Frontal cortex (tissue), 4 donors: Measurements from ENCODE around the gene ZBTB43. TPM values are rescaled to one million over a fixed set of nuclear protein-coding genes. Genes with fewer than 3 reads are reported as not detected.
"Not testable (repeated sequence)": the region's sequence is repeated elsewhere in the genome, so short reads cannot be mapped to it uniquely, and the experiment has no call there.

Experiments
- DNase-seq, 2 donors: peaks; one replicate each; pipeline ENCODE4 v3.0.0; 2012; ENCODE audit warnings: low spot score in 2 of 2
- FAIRE-seq: peaks from 2 replicates; lab custom pipeline; 2012; peaks lifted over from hg19 to GRCh38; lab: Jason Lieb, UNC
- total RNA-seq: library from RNA; depleted of rRNA; stranded (reverse); fragments of >200 nt; gene quantifications from one replicate; pipeline ENCODE4 v1.2.3, GENCODE V29; 2014
- donor health status: control.
- donor health status: control.
- donor health status: control.

The ZBTB43 gene, protein sequence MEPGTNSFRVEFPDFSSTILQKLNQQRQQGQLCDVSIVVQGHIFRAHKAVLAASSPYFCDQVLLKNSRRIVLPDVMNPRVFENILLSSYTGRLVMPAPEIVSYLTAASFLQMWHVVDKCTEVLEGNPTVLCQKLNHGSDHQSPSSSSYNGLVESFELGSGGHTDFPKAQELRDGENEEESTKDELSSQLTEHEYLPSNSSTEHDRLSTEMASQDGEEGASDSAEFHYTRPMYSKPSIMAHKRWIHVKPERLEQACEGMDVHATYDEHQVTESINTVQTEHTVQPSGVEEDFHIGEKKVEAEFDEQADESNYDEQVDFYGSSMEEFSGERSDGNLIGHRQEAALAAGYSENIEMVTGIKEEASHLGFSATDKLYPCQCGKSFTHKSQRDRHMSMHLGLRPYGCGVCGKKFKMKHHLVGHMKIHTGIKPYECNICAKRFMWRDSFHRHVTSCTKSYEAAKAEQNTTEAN
- 19.6 TPM for total RNA-seq

DNA sequence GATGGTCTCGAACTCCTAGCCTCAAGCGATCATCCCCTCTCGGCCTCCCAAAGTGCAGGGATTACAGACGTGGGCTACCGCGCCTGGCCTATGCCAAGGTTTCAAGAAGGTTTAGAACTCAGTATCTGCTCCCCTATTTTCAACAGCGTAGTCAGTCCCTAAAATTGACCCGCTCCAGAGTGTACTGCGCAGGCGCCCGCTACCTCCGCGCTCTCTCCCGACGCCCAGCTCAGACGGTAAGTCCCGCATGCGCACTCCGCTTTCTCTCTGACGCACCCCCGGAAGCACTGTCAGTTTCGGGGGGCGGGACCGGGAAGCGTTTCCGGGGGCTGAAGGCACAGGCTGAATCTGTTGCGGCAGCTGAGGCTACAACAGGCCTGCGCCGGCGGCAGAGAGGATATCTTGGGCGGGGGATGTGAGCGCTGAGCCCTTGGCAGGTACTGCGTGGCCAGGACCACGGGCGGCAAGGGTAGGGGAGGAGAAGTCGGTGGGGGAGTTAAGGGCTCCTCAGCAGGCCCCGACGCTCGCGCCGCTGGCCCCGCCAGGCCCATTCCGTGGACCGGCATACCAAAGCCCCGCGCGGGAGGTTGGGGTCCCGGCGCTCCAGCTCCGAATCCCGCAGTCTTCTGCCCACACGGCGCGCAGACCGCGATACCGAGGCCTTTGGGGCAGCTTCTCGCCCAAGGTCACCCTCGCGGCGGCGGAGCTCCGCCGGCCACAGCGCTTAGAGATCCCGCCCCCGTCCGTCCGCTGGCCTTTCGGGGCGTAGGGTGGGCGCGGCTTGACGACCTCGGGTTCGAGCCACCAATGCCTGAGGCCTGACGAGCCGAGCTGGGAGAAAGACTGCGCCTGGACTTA lies at the start of gene ZBTB43:
TSS of gene ZBTB43 (plus strand) at position 345 of the 858 bp plus-strand sequence. CDS start 27,470 bp downstream, outside the sequence.
- DNase-seq (peak; percentile 84 to 93), FAIRE-seq (no peak)

DNA sequence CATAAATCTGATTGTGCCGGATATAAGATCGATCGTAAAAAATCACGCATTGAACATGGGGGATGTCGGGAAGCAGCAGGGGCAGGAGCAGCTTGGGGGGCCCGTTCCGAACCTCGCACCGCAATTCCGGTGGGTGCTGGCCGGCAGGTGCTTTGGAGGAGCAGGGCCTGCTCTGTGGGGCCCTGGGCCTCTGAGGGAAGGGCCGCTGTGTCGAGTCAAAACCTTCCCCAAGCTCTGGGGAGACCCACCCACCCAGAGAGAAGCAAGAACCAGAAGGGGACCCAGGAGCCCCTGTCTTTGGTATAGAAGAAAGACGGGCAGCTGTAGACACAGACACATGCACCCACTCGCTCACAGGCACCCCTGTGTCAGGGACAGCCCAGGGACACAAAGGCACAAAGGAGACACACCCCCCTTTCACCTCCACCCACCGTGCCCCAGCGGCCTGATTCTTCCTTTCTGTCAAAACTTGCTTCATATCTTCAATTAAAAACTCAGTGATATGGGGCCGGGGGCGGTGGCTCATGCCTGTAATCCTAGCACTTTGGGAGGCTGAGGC lies 49.4 kb upstream of the ZBTB43 start:
- no peak for DNase-seq
- FAIRE-seq: no peak

DNA sequence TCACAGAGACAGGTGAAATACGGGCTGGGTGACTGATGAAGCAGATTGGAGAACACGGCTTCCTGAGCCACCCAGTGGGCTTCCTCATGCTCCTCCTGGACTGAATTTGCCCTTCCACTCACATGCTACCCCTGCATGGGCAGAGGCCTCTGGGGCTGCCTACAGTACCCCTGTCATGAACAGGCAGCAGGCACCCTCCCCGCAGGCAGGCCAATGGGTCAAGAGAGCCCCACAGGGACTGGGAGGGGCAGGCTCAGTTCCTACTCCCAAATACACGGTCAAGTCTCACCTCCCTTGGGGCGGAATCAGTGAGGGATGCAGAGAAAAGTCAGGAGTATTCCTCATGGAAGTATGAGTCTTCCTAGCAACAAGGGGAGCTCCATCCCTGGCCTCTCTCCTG lies 48.6 kb upstream of the ZBTB43 start:
- FAIRE-seq: no peak
- DNase-seq: no peak

DNA sequence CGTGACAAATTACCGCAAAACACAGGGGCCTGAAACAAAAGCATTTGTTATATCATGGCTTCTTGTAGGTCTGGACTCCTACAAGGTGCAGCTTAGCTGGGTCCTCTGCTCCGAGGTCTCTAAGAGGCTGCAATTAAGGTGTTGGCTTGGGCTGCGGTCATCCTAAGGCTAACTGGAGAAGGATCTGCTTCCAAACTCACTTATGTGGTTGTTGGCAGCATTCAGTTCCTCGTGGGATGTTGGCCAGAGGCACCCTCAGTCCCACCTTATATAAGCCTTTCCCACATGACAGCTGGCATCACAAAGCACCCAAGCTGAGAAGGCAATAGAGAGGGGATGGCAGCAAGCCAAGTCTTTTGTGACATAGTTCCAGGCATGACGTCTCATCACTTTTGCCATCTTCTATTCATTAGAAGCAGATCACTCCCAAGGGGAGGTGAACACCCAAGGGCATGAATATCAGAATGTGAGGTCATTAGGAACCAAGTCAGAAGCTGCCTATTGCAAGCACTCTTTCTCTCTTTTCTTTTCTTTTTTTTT lies 47.9 kb upstream of the ZBTB43 start:
- no peak for DNase-seq
- no peak for FAIRE-seq

DNA sequence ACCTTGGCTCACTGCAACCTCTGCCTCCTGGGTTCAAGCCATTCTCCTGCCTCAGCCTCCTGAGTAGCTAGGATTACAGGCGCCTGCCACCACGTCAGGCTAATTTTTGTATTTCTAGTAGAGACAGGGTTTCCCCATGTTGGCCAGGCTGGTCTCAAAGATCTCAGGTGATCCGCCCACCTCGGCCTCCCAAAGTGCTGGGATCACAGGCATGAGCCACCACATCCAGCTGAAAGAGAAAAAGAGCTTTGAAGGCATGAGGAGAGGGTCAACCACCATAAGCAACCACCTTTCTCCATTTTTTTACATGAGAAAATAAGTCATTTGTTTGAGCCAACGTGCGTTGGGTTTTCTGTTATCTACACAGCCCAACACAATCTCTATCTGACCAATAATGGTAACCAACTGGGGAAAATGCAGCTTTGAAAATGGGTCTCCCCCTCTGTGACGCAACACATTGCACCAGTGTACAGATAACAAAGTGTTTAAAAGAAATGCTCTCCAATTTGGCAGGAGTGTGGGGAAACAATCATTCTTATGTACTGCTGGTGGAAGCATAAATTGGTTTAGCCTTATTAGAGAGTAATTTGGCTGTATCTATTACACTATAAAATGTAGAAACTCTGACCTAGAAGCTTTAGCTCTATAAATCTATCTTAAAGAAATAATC lies 45.8 kb upstream of the ZBTB43 start:
- FAIRE-seq (no peak), DNase-seq (no peak)

DNA sequence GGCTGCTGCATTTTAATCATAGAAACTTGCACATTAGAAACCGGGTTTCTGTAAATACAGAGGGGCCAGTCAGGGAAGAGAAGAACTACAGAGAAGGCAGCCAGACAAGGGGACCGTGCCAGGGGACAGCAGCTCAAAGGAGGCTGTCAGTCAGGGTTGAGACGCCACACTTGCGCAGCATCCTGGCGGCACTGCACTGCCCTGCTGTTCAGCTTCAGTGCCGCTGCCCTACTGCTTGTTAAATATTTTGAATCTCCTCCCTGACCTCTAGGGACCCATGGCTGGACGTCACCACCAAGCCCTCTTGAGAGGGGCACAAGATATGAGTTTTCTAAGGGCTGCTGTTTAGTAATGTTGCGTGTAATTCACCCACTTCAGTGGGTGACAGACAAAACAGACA lies 43.6 kb upstream of the ZBTB43 start:
- DNase-seq (no peak), FAIRE-seq (no peak)

DNA sequence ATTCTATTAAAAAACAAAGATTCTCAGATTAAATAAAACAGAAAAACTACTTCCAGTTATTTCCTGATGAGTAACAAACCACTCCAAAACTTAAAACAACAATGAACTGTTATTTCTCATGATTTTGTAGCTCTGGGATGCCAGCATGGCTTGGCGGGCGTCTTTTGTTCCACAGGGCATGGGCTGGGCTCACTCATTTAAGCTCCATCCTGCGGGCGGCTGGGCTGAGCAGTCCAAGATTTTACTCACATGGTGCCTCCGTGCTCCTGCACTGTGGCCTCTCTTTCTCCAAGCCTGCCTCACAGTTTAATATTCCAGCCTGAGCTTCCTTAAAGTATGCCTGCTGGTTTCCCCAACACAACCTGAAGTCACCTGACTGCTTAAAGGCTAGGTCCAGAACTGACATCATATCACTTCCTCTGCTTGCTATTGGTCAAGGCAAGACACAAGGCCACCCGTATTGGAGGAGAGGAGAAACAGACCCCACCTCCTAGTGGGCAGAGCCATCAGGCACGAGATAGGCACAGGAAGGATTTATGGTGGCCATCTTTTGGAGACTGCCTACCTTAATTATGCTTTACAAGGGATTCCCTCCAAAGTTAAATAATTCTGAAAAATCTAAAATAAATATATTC lies 41.6 kb upstream of the ZBTB43 start:
- FAIRE-seq (no peak), DNase-seq (no peak)

DNA sequence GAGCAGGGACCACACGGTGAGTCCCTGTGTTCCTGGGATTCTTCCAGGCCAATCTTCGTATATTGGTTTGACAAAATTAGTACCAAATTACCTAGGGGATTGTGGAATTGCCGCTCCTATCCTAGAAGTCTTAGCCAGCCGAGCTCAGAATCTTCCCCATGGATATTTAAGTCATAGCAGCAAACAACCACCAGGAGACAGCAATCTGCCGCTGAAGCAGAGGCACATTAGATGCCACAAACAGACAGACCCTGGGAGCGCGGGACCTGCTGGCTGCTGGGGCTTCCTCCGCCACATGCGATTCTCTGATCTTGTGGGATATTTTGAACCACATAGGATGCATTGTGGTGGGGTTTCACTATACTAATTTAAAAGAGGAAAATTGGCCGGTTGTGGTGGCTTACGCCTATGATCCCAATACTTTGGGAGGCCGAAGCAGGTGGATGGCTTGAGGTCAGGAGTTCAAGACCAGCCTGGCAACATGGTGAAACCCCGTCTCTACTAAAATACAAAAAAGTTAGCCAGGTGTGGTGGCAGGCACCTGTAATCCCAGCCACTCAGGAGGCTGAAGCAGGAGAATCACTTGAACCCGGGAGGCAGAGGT lies 31.7 kb upstream of the ZBTB43 start:
- no peak for DNase-seq
- FAIRE-seq: no peak

DNA sequence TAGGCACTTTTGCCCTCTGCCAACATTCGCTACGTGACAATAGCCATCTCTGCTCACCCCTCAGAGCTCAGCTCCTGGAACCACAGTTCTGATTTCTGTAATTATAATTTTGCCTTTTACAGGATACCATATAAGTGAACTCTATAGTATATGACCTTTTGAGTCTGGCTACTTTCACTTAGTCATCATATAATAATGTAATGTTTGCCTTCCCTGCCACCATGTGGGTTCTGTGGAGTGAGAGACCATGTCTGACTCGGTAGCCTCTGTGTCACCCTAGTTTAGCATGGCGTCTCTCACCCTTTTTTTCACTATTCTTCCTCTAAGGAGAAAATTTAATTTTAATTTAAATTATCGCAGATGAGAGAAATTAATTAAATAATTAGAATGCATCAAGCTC lies 28.9 kb upstream of the ZBTB43 start:
- no peak for DNase-seq
- no peak for FAIRE-seq

DNA sequence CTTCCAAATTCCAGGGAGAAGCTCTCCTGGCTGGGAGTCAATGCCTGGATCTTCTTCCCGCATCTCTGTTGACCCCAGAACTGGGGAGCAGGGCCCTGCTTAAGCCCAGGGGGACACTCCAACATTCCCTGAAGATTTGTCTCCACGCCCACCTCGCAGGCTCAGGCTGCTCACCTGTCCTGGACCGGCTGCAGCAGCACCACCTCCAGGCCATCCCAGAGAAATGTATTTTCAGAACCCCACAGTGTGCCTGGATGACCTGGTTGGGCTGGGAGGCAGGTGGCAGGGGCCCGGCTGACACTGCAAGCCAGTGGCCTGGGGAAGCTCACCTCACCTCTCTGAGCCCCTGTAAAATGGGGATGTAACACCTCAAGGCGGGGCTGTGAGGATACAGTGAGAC lies 27.1 kb upstream of the ZBTB43 start:
- DNase-seq (no peak), FAIRE-seq (no peak)

DNA sequence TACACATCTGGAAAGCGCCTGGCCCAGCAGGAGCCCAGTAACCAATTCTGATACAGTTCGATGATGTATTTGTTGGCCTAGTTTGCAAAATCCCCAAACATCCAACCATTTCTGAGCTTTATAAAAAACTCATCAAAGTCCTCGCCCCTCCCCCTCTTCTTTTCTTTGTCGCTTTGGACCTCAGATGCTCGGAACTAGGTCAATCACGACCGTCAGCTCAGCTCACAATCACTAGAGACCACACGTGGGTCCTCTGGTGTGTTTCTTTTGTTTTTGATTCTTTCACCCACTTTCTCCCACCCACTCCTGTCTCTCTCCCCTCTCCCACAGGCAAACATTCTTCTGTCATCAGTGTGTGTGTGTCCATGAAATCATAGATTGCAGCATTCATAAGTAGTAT lies 26.7 kb upstream of the ZBTB43 start:
- no peak for FAIRE-seq

DNA sequence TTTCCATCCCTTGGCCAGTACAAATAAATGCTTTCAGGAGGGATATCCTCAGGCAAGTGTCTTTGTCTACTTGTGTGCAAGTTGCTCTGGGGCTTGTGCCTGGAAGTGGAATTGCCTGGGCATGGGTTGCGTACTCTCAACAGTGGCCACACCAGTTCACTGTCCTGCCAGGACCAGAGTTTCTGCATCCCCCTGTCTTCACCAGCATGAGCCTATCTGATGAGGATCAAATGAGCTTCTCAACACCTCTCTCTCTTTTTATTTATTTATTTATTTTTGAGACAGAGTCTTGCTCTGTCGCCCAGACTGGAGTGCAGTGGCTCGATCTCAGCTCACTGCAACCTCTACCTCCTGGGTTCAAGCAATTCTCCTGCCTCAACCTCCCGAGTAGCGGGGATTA lies 26.1 kb upstream of the ZBTB43 start:
- not testable (repeated sequence) for FAIRE-seq, DNase-seq

More for the DNA sequence above, 26.7 kb upstream of the ZBTB43 start:
- no peak for DNase-seq

DNA sequence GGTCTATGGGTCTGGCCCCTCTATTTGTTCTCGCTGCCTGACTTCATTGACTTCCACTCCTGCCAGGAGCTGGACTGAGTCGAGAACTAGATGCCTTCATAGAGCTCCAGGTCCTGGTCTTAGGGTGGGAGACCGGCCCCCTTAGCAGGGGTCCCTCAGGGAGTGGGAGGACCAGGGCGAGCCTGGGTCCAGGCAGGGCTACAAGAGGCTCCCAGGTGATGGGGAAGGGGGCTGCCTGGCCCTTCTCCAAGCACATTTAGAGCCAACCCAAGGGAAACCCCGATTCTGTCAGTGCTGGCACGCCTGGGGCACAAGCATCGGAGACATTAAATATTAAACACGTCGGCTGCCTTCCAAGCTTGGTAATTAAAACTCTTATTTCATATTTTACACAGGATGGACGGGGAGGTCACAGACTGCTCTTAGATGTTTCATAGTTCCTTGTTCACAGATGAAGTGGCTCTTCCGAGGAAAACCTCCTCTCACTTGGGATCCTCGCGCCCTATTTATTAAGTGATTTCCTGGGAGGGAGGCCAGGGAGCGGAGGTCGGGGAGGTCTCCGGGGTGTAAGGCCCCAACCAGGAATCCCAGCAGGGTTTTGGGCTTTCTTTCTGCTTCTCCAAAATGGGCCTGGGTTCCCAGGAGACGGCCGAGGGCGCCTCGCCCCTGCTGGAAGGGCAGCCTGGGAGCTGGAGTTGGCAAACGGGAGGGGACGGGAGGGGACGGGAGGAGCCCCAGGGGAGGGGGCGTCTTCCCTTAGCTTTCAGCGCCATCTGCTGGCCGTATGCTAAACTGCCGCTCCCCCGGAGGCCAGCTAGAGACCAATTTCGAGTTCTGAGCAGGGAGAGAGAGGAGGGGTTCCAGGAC lies 23.4 kb upstream of the ZBTB43 start:
- DNase-seq (peak; percentile 46 to 79), FAIRE-seq (no peak)

DNA sequence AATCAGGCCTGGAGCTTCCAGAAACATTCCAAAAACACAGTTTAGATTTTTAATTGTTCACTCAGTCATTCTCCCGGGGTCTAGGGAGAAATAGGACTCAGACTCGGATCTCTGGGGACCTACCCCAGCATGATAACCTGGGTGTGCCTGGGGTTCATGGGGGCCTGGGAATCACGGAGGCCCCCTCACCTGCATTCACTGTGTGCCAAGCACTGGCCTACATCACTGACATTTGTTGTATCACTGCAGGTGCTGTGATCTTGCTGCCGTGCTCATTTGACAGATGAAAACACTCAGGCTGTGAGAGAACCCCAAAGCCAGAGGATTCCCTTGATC lies 22.8 kb upstream of the ZBTB43 start:
- no peak for FAIRE-seq
- DNase-seq: no peak

DNA sequence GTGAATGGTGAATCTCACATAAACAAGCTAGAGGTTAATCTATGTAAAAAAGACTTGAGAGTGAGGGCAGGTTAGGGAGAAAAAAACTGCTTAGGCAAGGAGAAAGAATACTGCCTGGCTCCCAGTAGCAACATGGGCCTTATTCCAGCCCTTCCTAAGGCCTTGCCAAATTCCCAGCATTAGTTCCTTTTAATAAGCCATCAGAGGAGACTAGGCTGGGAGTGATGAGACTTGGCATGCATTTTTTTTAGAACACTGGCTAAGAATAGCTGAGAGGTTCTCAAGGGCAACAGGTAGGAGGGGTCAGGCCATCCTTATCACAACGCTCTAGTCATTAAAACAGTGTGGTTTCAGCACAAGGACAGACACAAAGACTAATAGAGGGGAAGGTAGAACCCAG lies 20.9 kb upstream of the ZBTB43 start:
- DNase-seq: no peak
- no peak for FAIRE-seq

DNA sequence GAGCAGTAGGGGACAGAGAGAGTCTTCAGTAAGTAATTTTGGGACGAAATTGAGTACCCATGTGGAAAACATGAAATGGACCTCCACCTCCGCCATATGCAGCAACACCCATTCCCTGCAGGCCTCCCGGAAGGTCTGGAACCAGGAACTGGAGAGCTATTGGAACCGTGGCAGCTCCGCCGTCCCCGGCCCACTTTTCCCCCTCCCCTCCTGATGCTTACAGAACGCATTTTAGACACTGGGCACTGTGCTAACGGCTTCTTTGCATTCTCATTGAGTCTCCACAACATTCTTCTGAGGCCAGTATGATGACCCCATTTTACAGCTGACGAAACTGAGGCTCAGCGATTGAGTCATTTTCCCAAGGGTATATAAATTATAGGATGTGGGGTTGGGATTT lies 20.4 kb upstream of the ZBTB43 start:
- DNase-seq: no peak
- no peak for FAIRE-seq

DNA sequence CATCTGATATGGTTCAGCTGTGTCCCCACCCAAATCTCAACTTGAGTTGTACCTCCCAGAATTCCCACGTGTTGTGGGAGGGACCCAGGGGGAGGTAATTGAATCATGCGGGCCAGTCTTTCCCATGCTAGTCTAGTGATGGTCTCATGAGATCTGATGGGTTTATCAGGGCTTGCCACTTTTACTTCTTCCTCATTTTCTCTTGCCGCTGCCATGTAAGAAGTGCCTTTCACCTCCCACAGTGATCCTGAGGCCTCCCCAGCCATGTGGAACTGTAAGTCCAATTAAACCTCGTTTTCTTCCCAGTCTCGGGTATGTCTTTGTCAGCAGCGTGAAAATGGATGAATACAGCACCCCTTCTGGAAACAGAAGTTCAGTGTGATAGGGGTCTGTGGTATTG lies 20.0 kb upstream of the ZBTB43 start:
- not testable (repeated sequence) for FAIRE-seq, DNase-seq

DNA sequence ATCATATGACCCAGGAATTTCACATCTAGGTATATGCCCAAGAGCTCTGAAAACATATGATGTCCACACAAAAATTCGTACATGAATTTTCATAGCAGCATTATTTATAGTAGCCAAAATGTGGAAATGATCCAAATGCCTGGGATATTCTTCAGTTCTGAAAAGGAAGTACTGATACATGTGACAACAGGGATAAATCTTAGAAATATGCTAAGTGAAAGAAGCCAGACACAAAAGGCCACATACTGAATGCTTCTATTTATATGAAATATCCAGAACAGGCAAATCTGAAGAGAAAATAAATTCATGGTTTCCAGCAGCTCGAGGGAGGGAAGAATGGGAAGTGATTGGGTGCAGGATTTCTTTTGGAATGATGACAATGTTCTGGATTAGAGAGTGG lies 16.8 kb upstream of the ZBTB43 start:
- no peak for FAIRE-seq
- no peak for DNase-seq
